ENCODE data around the gene SMIM27.

GRCh38 chr9:32571969-32572899, 20.1 kb downstream of the SMIM27 start:
- TF ChIP-seq CBFB (CRISPR knock-in tag; IDR thresholded peaks at IDR 0.05) (no peak), RFX5 (IDR thresholded peaks at IDR 0.05; ENCODE audit: low read depth, low read length) (no peak)

Measured in HepG2 (cell line).